ENCODE results near the gene SCAND1.
A peak's percentile ranks its signal among the peaks of the same experiment; 100 is the strongest.

The SCAND1 gene

DNA sequence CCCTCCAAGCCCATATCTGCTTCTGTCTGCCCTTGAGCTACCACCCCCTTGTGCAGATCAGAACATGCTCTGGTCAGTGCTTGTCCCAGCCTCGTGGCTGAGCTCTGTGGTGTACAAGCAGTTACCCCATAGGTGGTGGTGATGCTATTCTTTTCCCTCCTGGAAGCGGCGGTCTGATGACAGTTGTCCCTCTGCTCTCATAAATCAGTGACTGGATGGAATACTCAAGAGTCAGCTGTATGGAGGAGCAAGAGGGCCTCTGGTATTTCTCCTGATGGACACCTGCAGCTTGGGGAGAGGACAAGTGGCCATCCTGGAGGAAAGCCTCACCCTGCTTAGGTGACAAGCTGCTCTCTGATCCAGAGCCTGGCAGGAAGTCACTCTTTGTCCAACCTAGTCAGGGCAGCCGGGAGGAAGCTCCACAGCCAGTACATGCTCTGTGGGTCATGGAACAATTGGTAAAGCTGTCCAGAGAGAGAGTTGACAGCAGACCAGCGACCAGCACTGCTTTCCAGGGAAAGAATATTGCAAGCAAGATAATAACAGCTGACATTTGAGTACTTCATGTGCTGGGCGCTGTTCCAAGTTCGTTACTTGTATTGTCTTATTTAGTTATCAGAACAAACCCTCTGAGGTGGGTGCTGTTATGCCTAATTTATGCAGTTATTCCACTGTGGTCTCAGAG, 47.1 kb downstream of the SCAND1 start:
- DNase-seq = peak in 1 of 58 donors; percentile 4

DNA sequence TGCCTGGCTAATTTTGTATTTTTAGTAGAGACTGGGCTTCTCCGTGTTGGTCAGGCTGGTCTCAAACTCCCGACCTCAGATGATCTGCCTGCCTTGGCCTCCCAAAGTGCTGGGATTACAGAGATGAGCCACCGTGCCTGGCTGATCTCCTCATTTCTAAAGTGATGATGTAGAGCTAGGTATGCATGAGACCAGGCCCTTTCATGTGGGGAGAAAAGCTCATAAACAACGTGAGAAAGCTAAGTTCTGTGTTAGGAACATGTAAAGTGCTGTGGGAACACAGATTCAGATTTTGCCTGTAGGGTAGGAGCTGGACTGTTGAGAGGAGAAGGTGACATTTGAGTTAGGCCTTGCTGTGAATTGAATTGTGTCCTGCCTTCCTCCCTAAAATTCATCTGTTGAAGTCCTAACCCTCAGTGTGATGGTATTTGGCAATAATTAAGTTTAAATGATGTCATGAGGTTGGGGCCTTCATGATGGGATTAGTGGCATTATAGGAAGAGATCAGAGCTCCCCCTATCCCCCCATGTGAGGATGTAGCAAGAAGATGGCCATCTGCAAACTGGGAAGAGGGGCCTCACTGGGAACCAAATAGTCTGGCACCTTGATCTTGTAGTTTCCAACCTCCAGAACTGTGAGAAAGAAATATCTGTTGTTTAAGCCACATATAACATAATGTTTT, 49.2 kb downstream of the SCAND1 start:
- DNase-seq = no peak

GRCh38 chr20:35903843-35904242, 50.5 kb downstream of the SCAND1 start:
- no peak for DNase-seq

Measured in anterior cingulate cortex (tissue), 58 donors.